Transverse colon (tissue), 4 donors: ENCODE data around the gene NFYC. TPM values are rescaled to one million over a fixed set of nuclear protein-coding genes. Genes with fewer than 3 reads are reported as not detected.

Experiments used
- DNase-seq: peaks from one replicate; pipeline ENCODE4 v3.0.0-alpha.2; 2019
- H3K27ac ChIP-seq, 4 donors: fragments of 200-600 bp; sonication (generic); 2 replicates each; pipeline ENCODE4 v1.5.1; 2016 to 2018; ENCODE audit warnings: inconsistent platforms in 4 of 4
- H3K27me3 ChIP-seq: fragments of 200-600 bp; sonication (generic); 2 replicates; pipeline ENCODE4 v1.5.1; 2017; ENCODE audit warnings: inconsistent platforms
- H3K36me3 ChIP-seq, 4 donors: fragments of 200-600 bp; sonication (generic); 2 replicates each; pipeline ENCODE4 v1.5.1; 2017 to 2019; ENCODE audit warnings: inconsistent platforms in 4 of 4
- H3K4me1 ChIP-seq, 4 donors: fragments of 200-600 bp; sonication (generic); 2 replicates each; pipeline ENCODE4 v1.5.1; 2017 to 2020; ENCODE audit warnings: inconsistent platforms in 4 of 4
- H3K4me3 ChIP-seq, 4 donors: fragments of 200-600 bp; sonication (generic); 1 replicate in 1 of 4; 2 replicates in 3 of 4; pipeline versions ENCODE4 v1.5.1 to v1.6.1; 2017 to 2019; ENCODE audit warnings: inconsistent platforms in 4 of 4
- H3K9me3 ChIP-seq, 2 donors: fragments of 200-600 bp; sonication (generic); 2 replicates each; pipeline ENCODE4 v1.5.1; 2017 to 2019; ENCODE audit warnings: inconsistent platforms in 2 of 2
- CTCF ChIP-seq, 5 experiments: fragments of 200-600 bp in 3 of 5; fragments of 450-650 bp in 2 of 5; sonication (generic) in 3 of 5; IDR thresholded peaks; 1 replicate in 2 of 5; 2 replicates in 3 of 5; pipeline ENCODE4 v1.5.1; 2016 to 2017; ENCODE audit warnings: antibody characterized with exemption in 5 of 5, inconsistent platforms in 3 of 5, mild to moderate bottlenecking in 2 of 5, moderate library complexity in 1 of 5
- EP300 ChIP-seq: sonication (generic); formaldehyde crosslinking; IDR thresholded peaks from one replicate; pipeline ENCODE4 v1.6.1; 2017; ENCODE audit warnings: antibody characterized with exemption, low read depth
- POLR2A ChIP-seq: fragments of 450-650 bp; IDR thresholded peaks from one replicate; pipeline ENCODE4 v1.6.1; 2016; ENCODE audit warnings: antibody characterized with exemption, mild to moderate bottlenecking, moderate library complexity
- POLR2AphosphoS5 ChIP-seq, 3 donors: sonication (generic); formaldehyde crosslinking; IDR thresholded peaks; one replicate each; pipeline ENCODE4 v1.6.1; 2016; ENCODE audit warnings: antibody characterized with exemption in 3 of 3
- WGBS, 2 donors: methylation state at CpG; one replicate each; pipeline ENCODE4 v1.1.5; 2018; ENCODE audit warnings: low coverage in 1 of 2; 5-methylcytosine and 5-hydroxymethylcytosine counted together
- in situ Hi-C, 4 donors: fragments of 200-750 bp; cut with MboI; loops; one replicate each; pipeline versions ENCODE4 v1.15.0 to v1.15.1; 2017; ENCODE audit warnings: low sequenced_read_pairs in 3 of 4, low pct_ligation_motif_present in 1 of 4, low pct_unique_long_range_greater_than_20kb in 1 of 4
- intact Hi-C: fragments of 100-400 bp; cut with DNase I; formaldehyde crosslinking; loops from one replicate; pipeline ENCODE4 v1.15.1; 2023; ENCODE audit warnings: low total_unique reads
- total RNA-seq, 4 donors: library from RNA; depleted of rRNA; stranded (reverse); fragments of >200 nt; gene quantifications; one replicate each; pipeline ENCODE4 v1.1.0, GENCODE V29; 2016

Gene NFYC
- total RNA-seq, 4 donors from 2014 or later: 34.4 to 101 (median 76.4) TPM

- H3K36me3 ChIP-seq: no peaks in the 10 kb centered on the region
- H3K4me1 ChIP-seq: peaks cover 16 to 39% (median 31%) of the 10 kb centered on the region in 4 donors
- H3K9me3 ChIP-seq: no peaks in the 10 kb centered on the region
- TF ChIP-seq EP300: no peak
- no peak for TF ChIP-seq CTCF (IDR thresholded peaks at IDR 0.05)
- TF ChIP-seq POLR2A: no peak
- TF ChIP-seq POLR2AphosphoS5 (IDR thresholded peaks at IDR 0.05): no peak
- H3K27me3 ChIP-seq: no peaks in the 10 kb centered on the region
- peak overlapping the region; percentile 61 to 82 (median 71) for H3K27ac ChIP-seq
- in situ Hi-C loops: no loop called here
- H3K4me3 ChIP-seq: no peak overlapping the region
- 57 to 67% methylated on average over 5 to 13 of the region's 13 CpGs for WGBS, 2 donors
- no peak for DNase-seq
- intact Hi-C loops: no loop called here
These were observed 104.5 kb downstream of the NFYC start for GRCh38 chr1:40795811-40796586.

- no peak for DNase-seq
- intact Hi-C loops: no loop called here
- Histone ChIP-seq H3K9me3 (no peaks in the 10 kb centered on the region), H3K4me3 (no peak overlapping the region), H3K27ac (peak overlapping the region; percentile 61 to 82 (median 71)), H3K4me1 (peaks cover 27 to 50% (median 41%) of the 10 kb centered on the region in 4 donors), H3K36me3 (no peaks in the 10 kb centered on the region), H3K27me3 (no peaks in the 10 kb centered on the region)
- 67 to 80% methylated on average over 3 to 9 of the region's 9 CpGs for WGBS, 2 donors
- in situ Hi-C loops: no loop called here
- TF ChIP-seq EP300 (no peak), CTCF (IDR thresholded peaks at IDR 0.05) (no peak), POLR2A (no peak), POLR2AphosphoS5 (IDR thresholded peaks at IDR 0.05) (no peak)
These were observed 105.6 kb downstream of the NFYC start for GRCh38 chr1:40796939-40797667.

- intact Hi-C loops: no loop called here
- 100% methylated on average over 3 of the region's 3 CpGs; no CpG with 5 or more reads in 1 of the 2 donors for WGBS, 2 donors
- TF ChIP-seq POLR2A: no peak
- TF ChIP-seq CTCF (IDR thresholded peaks at IDR 0.05): no peak
- TF ChIP-seq POLR2AphosphoS5 (IDR thresholded peaks at IDR 0.05): no peak
- TF ChIP-seq EP300: no peak
These were observed 106.1 kb downstream of the NFYC start for GRCh38 chr1:40797668-40798010.

GRCh38 chr1:40798366-40799281 lies 107.1 kb downstream of the NFYC start:
- H3K4me1 ChIP-seq: peaks cover 28 to 55% (median 41%) of the 10 kb centered on the region in 4 donors
- H3K36me3 ChIP-seq: no peaks in the 10 kb centered on the region
- 73 to 80% methylated on average over 2 to 8 of the region's 8 CpGs for WGBS, 2 donors
- no peak for DNase-seq
- H3K4me3 ChIP-seq: no peak overlapping the region
- H3K27ac ChIP-seq: peak overlapping the region; percentile 61 to 82 (median 71)
- TF ChIP-seq CTCF (IDR thresholded peaks at IDR 0.05) (no peak), POLR2AphosphoS5 (IDR thresholded peaks at IDR 0.05) (no peak), EP300 (no peak), POLR2A (no peak)
- in situ Hi-C loops: no loop called here
- no peaks in the 10 kb centered on the region for H3K27me3 ChIP-seq
- no peaks in the 10 kb centered on the region for H3K9me3 ChIP-seq
- intact Hi-C loops: no loop called here

More at GRCh38 chr1:40797668-40798010, 106.1 kb downstream of the NFYC start:
- Histone ChIP-seq H3K27ac (peak overlapping the region; percentile 61 to 82 (median 71)), H3K4me1 (peaks cover 28 to 53% (median 41%) of the 10 kb centered on the region in 4 donors), H3K9me3 (no peaks in the 10 kb centered on the region), H3K27me3 (no peaks in the 10 kb centered on the region), H3K36me3 (no peaks in the 10 kb centered on the region), H3K4me3 (no peak overlapping the region)
- no peak for DNase-seq
- in situ Hi-C loops: no loop called here
